Fibroblast of the conjunctiva (primary cell): Measurements from ENCODE around the gene LRRTM3.

ENCODE experiments used
- DNase-seq: peaks from one replicate; pipeline ENCODE4 v3.0.0-alpha.2; 2010; ENCODE audit warnings: low read depth

LRRTM3 gene

DNA sequence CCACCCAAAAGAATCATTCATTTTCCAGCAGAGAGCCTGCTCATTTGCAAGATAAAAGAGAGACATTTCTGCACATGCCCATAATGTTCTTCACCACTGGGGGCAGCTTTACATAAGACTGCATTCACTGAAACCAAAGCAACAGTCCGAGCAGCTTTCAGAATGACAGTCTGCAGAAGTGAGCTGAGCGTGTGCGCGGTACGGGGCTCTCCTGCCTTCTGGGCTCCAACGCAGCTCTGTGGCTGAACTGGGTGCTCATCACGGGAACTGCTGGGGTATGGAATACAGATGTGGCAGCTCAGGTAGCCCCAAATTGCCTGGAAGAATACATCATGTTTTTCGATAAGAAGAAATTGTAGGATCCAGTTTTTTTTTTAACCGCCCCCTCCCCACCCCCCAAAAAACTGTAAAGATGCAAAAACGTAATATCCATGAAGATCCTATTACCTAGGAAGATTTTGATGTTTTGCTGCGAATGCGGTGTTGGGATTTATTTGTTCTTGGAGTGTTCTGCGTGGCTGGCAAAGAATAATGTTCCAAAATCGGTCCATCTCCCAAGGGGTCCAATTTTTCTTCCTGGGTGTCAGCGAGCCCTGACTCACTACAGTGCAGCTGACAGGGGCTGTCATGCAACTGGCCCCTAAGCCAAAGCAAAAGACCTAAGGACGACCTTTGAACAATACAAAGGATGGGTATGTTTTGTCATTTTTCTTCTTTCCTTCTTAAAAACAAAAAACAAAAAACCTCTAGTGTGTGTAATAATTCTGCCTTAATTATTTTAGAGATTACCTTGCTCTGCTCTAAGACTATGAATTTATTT lies at the start of gene LRRTM3:
Gene LRRTM3 (plus strand): TSS at position 141 of the 820 bp plus-strand sequence.
- peak; percentile 53 for DNase-seq

DNA sequence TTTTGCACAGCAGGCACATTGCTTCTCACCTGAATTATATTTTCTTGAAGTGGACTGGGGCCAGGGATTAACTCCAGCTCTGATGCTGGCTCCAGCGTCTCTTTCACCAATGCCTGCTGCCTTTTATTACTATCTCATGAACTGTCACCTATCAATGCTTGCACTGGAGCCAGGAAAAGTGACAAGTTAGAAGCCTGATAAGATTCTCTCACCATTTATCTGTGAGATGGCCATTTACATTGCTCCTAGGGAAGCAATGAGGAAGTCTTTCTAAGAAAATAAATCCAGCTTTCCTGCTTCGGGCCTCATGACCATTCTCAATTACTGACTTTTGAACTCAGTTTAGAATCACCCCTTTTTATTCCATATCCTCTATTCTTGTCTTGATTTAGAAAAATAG lies 48.5 kb upstream of the LRRTM3 start:
- DNase-seq: no peak

DNA sequence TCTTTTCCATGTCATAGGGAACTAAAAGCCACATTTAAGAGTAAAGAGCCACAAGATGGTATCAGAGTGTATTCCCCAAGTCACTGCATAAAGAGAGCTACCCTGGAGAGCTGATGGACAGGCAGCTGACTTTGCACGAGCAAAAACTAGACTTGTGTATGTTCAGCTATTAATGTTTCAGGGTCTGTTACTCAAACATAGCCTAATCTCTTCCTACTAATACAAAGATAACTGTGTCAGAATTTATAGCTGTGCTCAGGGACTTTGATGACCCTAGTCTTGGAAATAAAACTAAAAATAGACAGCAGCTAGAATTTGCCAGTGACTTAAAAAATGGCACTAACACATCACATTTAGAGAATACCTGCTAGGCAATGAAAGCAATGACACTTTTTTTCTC lies 45.5 kb upstream of the LRRTM3 start:
- DNase-seq: no peak

DNA sequence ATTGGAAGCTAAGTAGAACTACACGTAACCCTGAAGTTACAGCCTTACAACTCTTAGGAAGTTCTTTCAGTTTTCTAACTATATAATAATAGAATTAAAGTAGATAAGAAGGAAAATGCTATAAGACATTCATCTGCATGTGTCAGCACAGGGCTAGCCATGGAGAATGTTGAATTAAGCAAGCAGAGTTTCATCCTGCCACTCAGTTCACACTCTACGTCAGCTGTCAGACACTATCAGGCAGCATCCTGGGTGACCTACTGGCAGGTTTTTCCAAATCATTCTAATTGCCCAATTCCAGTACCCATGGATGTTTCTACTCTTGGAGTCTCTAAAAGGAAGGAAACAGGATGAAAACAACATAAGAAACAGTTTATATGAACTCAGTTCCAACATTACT lies 45.0 kb upstream of the LRRTM3 start:
- no peak for DNase-seq

DNA sequence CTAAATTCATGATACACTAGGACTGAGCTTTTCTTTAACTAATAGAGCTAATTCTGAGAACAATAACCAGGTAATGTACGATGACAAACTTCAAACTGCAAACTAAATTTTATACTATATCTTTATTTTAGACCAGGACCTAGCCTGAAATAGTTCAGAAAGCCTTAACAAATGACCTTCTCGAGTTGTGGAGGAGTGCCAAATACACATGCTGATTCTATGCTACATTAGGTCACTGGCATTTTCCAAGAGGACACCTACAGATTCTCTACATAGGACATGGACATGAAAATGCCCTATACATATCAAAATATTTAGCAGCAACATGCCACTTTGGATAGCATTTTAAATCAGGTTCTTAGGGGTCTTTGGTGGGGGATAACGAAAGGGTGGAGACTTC lies 44.0 kb upstream of the LRRTM3 start:
- DNase-seq: no peak

DNA sequence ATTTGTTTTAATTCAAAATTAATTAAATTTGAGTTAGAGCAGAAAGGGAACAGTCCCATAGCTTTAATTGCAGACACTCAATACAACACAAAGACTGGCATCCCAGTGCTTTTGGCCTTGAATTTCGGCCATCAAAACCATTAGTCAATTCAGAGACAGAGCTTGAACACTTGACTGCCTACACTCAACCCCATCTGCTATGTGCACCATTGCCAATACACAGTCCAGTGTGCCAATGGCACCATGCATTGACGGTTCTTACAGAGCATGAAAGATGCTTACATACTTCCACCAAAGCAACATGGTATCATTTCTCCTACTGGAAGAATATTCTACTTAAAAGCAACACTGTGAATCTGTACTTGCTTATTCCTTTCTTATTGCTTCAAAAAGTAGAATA lies 43.6 kb upstream of the LRRTM3 start:
- no peak for DNase-seq

DNA sequence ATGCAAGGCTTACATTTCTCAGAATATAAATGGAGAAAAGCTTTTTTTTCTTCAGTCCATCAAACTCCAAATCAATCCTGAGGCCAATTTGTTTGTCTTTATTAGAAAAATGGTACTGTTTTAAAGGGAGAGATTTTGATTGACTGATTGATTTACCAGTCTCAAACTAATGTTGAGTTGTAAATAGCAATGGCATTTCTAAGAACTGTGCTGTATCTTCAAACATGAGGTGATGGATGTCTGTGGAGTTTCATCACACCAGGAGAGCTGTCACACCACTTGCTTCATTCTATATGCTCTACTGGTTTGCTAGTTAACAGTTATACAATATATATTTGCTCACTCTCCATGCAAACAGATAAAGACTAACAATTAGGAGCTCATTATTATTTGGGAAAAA lies 39.0 kb upstream of the LRRTM3 start:
- DNase-seq: no peak

DNA sequence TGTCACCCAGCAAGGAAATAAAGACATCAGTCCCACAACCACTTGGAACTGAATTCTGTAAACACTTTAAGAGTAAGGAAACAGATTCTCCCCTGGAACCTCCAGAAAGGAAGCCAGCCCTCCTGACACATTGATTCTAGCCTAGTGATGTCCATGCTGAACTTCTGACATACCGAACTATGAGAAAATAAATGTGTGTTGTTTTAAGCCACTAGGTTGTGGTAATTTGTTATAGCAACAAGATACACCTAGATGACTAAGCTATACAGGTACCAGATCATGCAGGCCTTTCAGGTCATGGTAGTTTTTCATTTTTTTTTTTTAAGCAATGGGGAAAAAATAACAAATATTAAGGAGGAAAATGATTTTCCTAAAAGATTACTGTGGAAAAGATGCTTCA lies 37.6 kb upstream of the LRRTM3 start:
- no peak for DNase-seq

DNA sequence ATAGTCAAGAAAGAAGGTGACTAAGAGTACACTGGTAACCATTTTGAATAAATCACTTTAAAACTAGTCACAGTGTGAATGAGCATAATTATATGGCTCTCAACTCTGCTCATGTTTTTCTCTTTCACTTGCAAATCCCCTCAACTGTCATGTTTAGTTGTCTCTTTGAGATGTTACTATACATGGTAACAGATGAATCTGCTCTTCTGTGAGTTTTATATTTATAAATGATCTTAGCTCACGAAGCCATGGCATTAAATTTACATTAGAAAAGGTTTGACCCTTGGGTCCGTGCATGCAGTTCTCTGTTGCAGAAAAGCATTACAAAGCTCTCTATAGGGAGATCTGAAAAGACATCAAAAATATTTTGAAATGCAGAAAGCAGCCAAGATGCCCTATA lies 33.0 kb upstream of the LRRTM3 start:
- DNase-seq: no peak

DNA sequence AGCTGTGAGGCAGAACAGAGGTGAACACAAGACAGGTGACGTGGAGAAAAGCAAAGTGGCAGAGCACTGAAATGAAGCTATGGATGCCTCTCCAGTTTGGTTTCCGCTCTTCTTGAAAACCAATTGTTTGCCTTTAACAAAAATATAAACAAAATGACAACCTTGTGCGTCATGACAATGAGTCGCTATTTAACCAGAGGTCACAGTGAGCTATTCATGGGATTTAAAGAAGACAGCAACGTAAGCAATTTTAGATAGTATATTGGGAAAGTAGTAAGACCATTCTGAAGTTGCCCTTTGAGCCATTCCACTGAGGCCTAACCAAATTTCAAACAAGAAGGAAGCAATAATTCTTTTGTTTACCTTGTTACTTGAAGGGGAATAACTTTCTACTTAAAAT lies 15.2 kb upstream of the LRRTM3 start:
- no peak for DNase-seq

DNA sequence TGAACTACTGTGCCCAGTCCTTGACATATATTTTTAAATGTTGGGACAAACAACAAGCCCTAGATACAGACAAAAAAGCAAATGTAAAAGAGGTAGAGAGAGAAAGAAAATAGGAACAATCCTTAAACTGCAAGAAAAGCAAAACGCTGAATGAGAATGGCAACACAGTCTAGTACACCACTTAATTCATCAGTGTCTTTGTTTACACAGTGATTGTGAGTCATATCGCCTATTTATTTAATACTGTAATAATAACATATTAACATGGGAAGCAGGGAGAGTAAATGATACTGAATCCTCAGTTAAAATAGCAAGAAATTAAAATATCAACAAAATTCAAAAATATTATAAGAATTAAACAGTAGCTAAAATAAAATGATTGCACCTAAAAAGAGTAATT lies 9.8 kb upstream of the LRRTM3 start:
- no peak for DNase-seq

DNA sequence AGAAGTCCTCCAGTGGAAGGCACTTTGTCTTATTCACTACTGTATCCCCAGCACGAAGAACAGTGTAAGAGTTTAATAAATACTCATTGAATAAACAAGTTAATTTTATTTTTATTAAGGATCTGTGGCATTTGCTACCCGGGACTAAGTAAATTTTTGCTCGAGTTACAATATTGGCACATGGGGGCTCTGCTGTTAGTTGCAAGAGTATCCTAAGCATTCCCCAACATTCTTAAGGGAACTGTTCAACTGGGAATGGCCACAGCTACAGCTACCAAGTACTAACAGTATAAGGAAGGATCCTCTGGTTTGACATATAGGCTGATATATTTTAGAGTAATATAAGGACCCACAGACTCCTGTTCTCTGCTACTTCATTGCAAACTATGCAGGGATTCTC lies 8.7 kb upstream of the LRRTM3 start:
- DNase-seq: no peak

DNA sequence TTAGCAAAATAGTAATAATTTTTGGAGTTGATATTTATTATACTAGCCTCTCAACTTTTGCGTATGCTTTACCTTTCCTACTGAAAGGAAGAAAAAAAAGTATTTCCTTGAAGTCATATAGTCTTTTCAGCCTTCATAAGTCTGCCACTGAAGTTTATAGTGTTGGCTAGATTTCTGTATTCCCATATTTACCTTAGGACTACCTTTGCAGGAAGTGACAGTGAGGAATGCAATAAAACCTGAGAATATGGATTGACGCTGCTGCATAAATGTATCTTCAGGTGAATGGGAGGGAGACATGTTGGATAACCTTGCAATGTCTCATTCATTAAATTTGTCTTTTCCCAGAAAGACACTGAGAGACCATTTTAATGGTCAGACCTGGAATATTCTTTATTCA lies 6.6 kb upstream of the LRRTM3 start:
- DNase-seq: no peak

DNA sequence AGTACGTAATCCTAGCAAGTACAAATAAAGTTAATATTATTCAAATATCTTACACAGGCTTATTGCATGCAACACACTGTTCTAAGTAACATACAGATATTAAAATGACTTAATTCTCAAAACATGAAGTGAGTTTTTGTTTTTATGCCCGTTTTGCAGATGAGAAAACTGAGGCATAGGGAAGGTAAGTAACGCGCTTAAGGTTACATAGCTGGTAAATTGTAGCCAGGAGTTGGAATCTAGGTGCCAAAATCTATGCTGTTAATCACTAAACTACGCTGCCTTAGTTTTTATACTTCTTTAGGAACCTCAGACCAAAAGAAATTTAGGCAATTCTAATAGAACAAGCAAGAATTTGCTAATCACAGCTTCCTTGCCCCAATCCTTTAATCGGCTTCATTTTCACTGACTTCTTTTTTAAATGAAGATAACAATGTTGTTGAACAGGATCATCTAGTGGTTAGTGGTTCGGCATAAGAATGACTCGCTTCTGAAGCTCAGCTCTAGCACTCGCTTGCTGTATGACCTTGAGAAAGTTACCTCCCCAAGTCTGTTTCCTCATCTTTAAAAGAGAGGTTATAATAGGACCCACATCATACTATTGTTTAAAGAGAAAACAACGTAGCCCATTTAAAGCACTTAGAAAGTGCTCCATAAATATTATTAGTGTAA lies 1.0 kb upstream of the LRRTM3 start:
- DNase-seq: no peak

DNA sequence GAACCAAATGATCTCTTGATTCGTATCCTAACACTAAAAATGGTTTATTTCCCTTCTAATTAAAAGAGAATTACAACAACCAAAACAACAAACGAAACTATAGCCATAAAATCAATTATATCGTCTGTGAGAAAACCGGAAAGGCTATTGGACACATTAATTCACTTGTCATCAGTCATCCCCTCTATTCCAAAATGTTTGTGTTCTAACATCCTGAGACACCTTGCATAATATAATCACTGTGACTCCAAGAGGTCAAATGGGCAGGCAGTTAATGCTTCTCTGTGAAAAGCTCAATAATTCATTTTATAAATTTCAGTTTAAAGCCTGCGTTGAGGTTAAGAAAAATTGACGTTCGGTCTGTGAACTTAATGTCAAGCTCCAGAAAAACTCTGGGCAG lies 463 bp upstream of the LRRTM3 start:
- DNase-seq: no peak

DNA sequence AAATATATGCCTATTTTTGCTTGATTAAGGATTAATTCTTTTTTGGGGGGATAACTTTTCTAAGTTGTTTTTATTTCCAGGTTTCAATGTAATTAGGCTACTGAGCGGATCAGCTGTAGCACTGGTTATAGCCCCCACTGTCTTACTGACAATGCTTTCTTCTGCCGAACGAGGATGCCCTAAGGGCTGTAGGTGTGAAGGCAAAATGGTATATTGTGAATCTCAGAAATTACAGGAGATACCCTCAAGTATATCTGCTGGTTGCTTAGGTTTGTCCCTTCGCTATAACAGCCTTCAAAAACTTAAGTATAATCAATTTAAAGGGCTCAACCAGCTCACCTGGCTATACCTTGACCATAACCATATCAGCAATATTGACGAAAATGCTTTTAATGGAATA lies 1.0 kb downstream of the LRRTM3 start:
- no peak for DNase-seq

DNA sequence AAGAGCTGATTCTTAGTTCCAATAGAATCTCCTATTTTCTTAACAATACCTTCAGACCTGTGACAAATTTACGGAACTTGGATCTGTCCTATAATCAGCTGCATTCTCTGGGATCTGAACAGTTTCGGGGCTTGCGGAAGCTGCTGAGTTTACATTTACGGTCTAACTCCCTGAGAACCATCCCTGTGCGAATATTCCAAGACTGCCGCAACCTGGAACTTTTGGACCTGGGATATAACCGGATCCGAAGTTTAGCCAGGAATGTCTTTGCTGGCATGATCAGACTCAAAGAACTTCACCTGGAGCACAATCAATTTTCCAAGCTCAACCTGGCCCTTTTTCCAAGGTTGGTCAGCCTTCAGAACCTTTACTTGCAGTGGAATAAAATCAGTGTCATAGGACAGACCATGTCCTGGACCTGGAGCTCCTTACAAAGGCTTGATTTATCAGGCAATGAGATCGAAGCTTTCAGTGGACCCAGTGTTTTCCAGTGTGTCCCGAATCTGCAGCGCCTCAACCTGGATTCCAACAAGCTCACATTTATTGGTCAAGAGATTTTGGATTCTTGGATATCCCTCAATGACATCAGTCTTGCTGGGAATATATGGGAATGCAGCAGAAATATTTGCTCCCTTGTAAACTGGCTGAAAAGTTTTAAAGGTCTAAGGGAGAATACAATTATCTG lies 1.6 kb downstream of the LRRTM3 start:
- DNase-seq: no peak

DNA sequence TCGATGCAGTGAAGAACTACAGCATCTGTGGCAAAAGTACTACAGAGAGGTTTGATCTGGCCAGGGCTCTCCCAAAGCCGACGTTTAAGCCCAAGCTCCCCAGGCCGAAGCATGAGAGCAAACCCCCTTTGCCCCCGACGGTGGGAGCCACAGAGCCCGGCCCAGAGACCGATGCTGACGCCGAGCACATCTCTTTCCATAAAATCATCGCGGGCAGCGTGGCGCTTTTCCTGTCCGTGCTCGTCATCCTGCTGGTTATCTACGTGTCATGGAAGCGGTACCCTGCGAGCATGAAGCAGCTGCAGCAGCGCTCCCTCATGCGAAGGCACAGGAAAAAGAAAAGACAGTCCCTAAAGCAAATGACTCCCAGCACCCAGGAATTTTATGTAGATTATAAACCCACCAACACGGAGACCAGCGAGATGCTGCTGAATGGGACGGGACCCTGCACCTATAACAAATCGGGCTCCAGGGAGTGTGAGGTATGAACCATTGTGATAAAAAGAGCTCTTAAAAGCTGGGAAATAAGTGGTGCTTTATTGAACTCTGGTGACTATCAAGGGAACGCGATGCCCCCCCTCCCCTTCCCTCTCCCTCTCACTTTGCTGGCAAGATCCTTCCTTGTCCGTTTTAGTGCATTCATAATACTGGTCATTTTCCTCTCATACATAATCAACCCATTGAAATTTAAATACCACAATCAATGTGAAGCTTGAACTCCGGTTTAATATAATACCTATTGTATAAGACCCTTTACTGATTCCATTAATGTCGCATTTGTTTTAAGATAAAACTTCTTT lies 2.3 kb downstream of the LRRTM3 start:
- DNase-seq: no peak

DNA sequence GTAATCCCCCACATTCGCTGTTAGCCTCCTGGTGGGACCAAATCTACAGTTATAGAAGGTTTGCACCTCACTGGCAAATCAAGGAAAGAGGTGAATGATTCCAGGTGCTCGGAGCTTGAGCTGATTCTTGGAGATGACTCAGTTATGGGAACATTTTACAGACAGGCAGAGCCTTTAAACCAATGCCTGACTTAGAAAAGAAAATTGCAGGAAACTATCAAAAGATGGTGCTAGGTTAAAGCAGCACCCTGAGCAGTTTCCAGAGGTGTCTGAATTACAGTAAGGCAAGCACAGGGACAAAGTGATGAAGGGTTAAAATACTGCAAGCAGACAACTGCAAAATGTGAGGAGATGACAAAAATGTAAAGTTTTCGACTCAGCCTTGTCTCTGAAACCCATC lies 2.9 kb downstream of the LRRTM3 start:
- no peak for DNase-seq

DNA sequence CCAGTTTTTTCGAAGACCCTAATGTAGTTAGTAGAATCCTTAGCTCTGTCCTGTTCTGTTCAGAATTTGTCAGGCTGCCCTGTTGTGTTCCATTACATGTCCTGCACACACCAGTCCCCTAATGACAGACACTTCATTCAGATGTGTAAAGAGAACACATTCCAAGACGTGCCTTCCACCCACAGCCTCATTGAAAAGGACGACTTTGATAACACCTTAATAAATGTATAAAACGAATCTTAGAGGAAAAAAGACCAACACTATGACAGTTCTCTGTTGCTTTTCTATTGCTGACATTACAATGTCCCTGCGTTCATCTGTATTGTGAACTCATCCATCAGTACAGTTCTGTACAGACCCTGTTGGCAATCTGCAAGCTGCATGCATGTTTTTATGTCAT lies 3.5 kb downstream of the LRRTM3 start:
- DNase-seq: no peak

DNA sequence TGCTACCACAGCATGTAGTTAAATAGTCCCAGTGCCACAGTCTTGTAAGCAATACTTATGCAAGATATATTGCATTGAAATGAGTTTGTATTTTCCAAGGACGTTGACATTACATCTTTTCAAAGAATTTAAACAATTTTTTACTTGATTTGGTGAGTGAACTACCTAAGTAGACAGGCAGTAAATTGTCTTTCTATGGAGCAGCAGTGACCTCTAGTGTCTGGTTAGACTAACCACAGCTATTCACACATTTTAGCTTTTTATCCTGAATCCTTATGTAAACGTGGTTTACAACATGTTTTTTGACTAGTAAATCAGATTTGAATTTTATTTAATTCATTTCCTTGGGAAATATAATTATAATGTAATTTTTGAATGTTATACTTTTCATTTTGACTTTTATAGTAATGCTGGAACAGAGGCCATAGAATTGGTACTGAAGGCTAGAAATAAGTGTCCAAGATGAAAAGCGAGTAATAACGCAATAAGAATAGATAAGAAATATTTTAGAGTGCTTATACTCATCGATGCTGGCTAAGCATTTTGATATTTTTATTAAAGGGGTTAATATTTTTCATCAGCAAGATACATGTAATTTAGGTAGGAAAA lies 5.6 kb downstream of the LRRTM3 start:
- DNase-seq: peak; percentile 68

DNA sequence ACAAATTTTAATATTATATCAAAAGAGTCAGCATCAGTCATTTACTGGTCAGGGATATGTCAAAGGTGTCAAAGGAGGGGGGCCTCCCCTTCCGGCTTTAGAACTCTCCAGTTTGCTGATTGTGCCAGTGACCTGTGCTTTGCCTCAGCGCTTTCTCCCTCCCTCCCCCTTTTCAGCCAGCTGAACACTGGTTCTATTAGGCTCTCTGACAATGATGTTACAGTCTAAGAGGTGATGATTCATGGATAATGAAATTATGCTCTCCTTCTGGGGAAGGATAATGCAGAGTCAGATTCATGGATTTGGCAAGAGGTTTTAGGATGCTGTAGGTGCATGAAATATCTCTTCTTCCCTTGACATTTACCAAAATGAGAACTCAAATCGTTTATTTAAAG lies 6.1 kb downstream of the LRRTM3 start:
- no peak for DNase-seq
